Endothelial cell of umbilical vein (primary cell): ENCODE measurements around the gene KITLG. TPM values are rescaled to one million over a fixed set of nuclear protein-coding genes. Genes with fewer than 3 reads are reported as not detected.

Source experiments
- BruUV-seq: library from RNA; stranded (reverse); fragments of 400-500 nt; replicated peaks from 2 replicates; lab custom pipeline; 2021; lab: Mats Ljungman, UMichigan
- CTCF ChIA-PET: fragments of 300-600, 350-600 bp; sonication (Branson Sonifier 250); formaldehyde crosslinking; loops from one replicate; lab custom pipeline; 2021; ENCODE audit warnings: antibody characterized with exemption, inconsistent platforms; lab: Charles Lee
- POLR2A ChIA-PET: fragments of 300-600, 350-600 bp; sonication (Branson Sonifier 250); formaldehyde crosslinking; loops from one replicate; lab custom pipeline; 2021; ENCODE audit warnings: antibody characterized with exemption, inconsistent platforms; lab: Charles Lee
- DNase-seq: peaks from one replicate; pipeline ENCODE4 v3.0.0-alpha.2; 2011; ENCODE audit warnings: low read depth, low spot score
- FAIRE-seq: peaks from 2 replicates; lab custom pipeline; 2011; peaks lifted over from hg19 to GRCh38; lab: Jason Lieb, UNC
- H2AFZ ChIP-seq: 2 replicates; pipeline ENCODE4 v1.6.0; 2012; ENCODE audit warnings: low read depth, low read length, control low read depth, inconsistent platforms
- H3K27ac ChIP-seq: 2 replicates; pipeline ENCODE4 v1.5.1; 2011; ENCODE audit warnings: low read depth, mild to moderate bottlenecking, control low read depth, low read length, moderate library complexity; ENCODE audit not compliant: insufficient read depth
- H3K27me3 ChIP-seq, 2 experiments: 2 replicates each; pipeline versions ENCODE4 v1.6.0 to v1.6.1; 2011; ENCODE audit warnings: low read length in 2 of 2, mixed read lengths in 1 of 2; ENCODE audit not compliant: control insufficient read depth in 2 of 2, insufficient read depth in 2 of 2
- H3K36me3 ChIP-seq, 2 experiments: 2 replicates in 1 of 2; 3 replicates in 1 of 2; pipeline ENCODE4 v1.5.1; 2011; ENCODE audit warnings: low read length in 2 of 2, mild to moderate bottlenecking in 1 of 2, moderate library complexity in 1 of 2; ENCODE audit not compliant: control insufficient read depth in 2 of 2, insufficient read depth in 2 of 2; ENCODE audit errors: extremely low read depth in 1 of 2
- H3K4me1 ChIP-seq: 3 replicates; pipeline ENCODE4 v1.5.1; 2011; ENCODE audit warnings: mild to moderate bottlenecking, low read length; ENCODE audit not compliant: control insufficient read depth, insufficient read depth; ENCODE audit errors: extremely low read depth
- H3K4me2 ChIP-seq: 2 replicates; pipeline ENCODE4 v1.6.1; 2011; ENCODE audit warnings: low read length, control low read depth, mixed read lengths; ENCODE audit not compliant: insufficient read depth
- H3K4me3 ChIP-seq, 3 experiments: fragments of 200-600 bp in 1 of 3; sonication (generic), shearing (Covaris generic) in 1 of 3; replicated peaks in 1 of 3; 2 replicates each; pipeline ENCODE4 v1.5.1; 2011 to 2016; ENCODE audit warnings: control low read depth in 3 of 3, low read length in 3 of 3, mild to moderate bottlenecking in 2 of 3, inconsistent platforms in 1 of 3, low read depth in 1 of 3, moderate library complexity in 1 of 3; ENCODE audit not compliant: insufficient read depth in 1 of 3
- H3K79me2 ChIP-seq: 2 replicates; pipeline ENCODE4 v1.6.0; 2012; ENCODE audit warnings: low read length, inconsistent platforms; ENCODE audit not compliant: control insufficient read depth, insufficient read depth
- H3K9ac ChIP-seq: replicated peaks from 2 replicates; pipeline ENCODE3; 2011; ENCODE audit warnings: low read length, control low read depth; ENCODE audit not compliant: insufficient read depth; ENCODE audit errors: extremely low read depth
- H3K9me1 ChIP-seq: replicated peaks from 3 replicates; pipeline ENCODE4 v1.6.0; 2011; ENCODE audit warnings: mild to moderate bottlenecking, low read length; ENCODE audit not compliant: control insufficient read depth, insufficient read depth; ENCODE audit errors: extremely low read depth
- H3K9me3 ChIP-seq: replicated peaks from 2 replicates; pipeline ENCODE4 v1.5.1; 2012; ENCODE audit warnings: low read length, inconsistent platforms; ENCODE audit not compliant: control insufficient read depth, insufficient read depth
- H4K20me1 ChIP-seq: replicated peaks from 2 replicates; pipeline ENCODE3; 2011; ENCODE audit warnings: mild to moderate bottlenecking, low read length; ENCODE audit not compliant: control insufficient read depth, insufficient read depth; ENCODE audit errors: extremely low read depth
- EZH2 ChIP-seq: IDR thresholded peaks from 2 replicates; pipeline ENCODE4 v1.6.1; 2012; ENCODE audit warnings: borderline replicate concordance, low read depth, mild to moderate bottlenecking, moderate library complexity, low read length, inconsistent platforms; ENCODE audit not compliant: severe bottlenecking
- FOS ChIP-seq: IDR thresholded peaks from 2 replicates; pipeline ENCODE4 v1.6.1; 2011; ENCODE audit warnings: mild to moderate bottlenecking, low read length, moderate library complexity, borderline replicate concordance; ENCODE audit not compliant: insufficient read depth
- GATA2 ChIP-seq: IDR thresholded peaks from 2 replicates; pipeline ENCODE4 v1.7.0; 2011; ENCODE audit warnings: low read depth, mild to moderate bottlenecking, moderate library complexity, mixed read lengths, low read length; ENCODE audit not compliant: insufficient read length, insufficient read depth
- JUN ChIP-seq: IDR thresholded peaks from 2 replicates; pipeline ENCODE4 v1.6.1; 2011; ENCODE audit warnings: borderline replicate concordance, low read depth; ENCODE audit not compliant: insufficient read length, insufficient read depth
- MYC ChIP-seq: IDR thresholded peaks from one replicate; pipeline ENCODE4 v1.6.1; 2011; ENCODE audit warnings: mild to moderate bottlenecking, low read depth, low read length
- POLR2A ChIP-seq: IDR thresholded peaks from 2 replicates; pipeline ENCODE4 v1.6.1; 2012; ENCODE audit warnings: low read depth, mild to moderate bottlenecking, control low read depth, low read length
- POLR2AphosphoS5 ChIP-seq: IDR thresholded peaks from 2 replicates; pipeline ENCODE4 v1.6.1; 2012; ENCODE audit warnings: low read depth, mild to moderate bottlenecking, control low read depth, low read length, moderate library complexity; ENCODE audit not compliant: insufficient read depth
- dilution Hi-C: fragments of 300-500 bp; cut with MboI; formaldehyde crosslinking; loops from one replicate; pipeline ENCODE4 v1.15.0; 2019; ENCODE audit warnings: low sequenced_read_pairs; ENCODE audit not compliant: extremely low pct_ligation_motif_present
- intact Hi-C: fragments of 100-400 bp; cut with micrococcal nuclease; formaldehyde crosslinking; loops from one replicate; pipeline ENCODE4 v1.10.0; 2022
- polyA plus RNA-seq, 4 experiments: library from polyadenylated mRNA; depleted of rRNA in 3 of 4; stranded (reverse) in 3 of 4; unstranded in 1 of 4; fragments of >200 nt; gene quantifications; 2 replicates each; pipeline versions ENCODE4 v1.2.1 to v1.2.3, GENCODE V29; 2011 to 2012; ENCODE audit warnings: missing spikeins in 1 of 4
- total RNA-seq: library from RNA; stranded (reverse); gene quantifications from 2 replicates; pipeline ENCODE4 v1.2.3, GENCODE V29; 2021
- TF ChIP-seq, protein P1 (sequence below): IDR thresholded peaks from 2 replicates; pipeline ENCODE4 v1.6.1; 2011; ENCODE audit not compliant: insufficient read depth, insufficient read length
- TF ChIP-seq, protein P2 (sequence below), 2 donors: IDR thresholded peaks; 1 replicate in 1 of 2; 2 replicates in 1 of 2; pipeline ENCODE4 v1.5.1; 2011; ENCODE audit warnings: low read length in 2 of 2, mild to moderate bottlenecking in 2 of 2, moderate library complexity in 2 of 2, control low read depth in 1 of 2, inconsistent platforms in 1 of 2, low read depth in 1 of 2; ENCODE audit not compliant: insufficient read depth in 1 of 2; ENCODE audit errors: extremely low read depth in 1 of 2

Gene KITLG
- total and polyA plus RNA-seq, 2 donors (not counting 3 experiments of a cell fraction or from before 2014, with no cell fraction given) = 3.8 to 32.5 TPM

DNA sequence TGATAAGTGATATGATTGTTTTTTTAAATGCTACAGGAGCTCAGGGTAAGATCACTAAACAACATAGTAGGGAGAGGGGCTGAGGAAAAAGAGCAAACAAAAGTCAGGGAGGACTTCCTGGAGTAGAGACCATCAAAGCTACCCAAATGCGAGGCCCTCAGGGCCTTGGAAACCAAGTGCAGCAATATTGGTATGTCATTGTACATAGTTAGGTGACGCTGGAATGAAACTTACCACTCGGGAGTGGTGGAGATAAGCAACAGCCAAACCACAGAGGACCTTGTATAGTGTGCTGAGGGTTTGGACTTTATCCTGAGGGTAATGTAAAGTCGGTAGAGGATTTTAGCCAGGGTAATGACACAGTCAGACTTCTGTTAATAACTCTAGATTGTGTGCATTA, 13.8 kb downstream of the KITLG start:
- Histone ChIP-seq H3K4me2 (no peak overlapping the region), H3K27ac (no peak overlapping the region), H3K4me1 (peaks cover 9% of the 10 kb centered on the region), H3K27me3 (no peaks in the 10 kb centered on the region), H3K9me3 (no peaks in the 10 kb centered on the region), H3K36me3 (no peaks in the 10 kb centered on the region), H4K20me1 (no peaks in the 10 kb centered on the region), H3K9ac (no peak overlapping the region), H3K4me3 (no peak overlapping the region), H3K79me2 (peaks cover 4% of the 10 kb centered on the region), H2AFZ (no peak overlapping the region), H3K9me1 (no peaks in the 10 kb centered on the region)
- ChIA-PET POLR2A (no interaction called here), CTCF (interaction anchor here (5.5 kb wide), 1 partner anchor 12 kb away, joined by 32 read pairs; the partner anchor contains the start of gene KITLG)
- no peak for TF ChIP-seq FOS
- TF ChIP-seq, protein P1, sequence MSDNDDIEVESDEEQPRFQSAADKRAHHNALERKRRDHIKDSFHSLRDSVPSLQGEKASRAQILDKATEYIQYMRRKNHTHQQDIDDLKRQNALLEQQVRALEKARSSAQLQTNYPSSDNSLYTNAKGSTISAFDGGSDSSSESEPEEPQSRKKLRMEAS = no peak
- no peak for TF ChIP-seq MYC
- no peak for TF ChIP-seq POLR2AphosphoS5
- no peak for TF ChIP-seq EZH2
- TF ChIP-seq JUN = no peak
- TF ChIP-seq POLR2A = no peak
- TF ChIP-seq GATA2 = no peak
- TF ChIP-seq, protein P2, sequence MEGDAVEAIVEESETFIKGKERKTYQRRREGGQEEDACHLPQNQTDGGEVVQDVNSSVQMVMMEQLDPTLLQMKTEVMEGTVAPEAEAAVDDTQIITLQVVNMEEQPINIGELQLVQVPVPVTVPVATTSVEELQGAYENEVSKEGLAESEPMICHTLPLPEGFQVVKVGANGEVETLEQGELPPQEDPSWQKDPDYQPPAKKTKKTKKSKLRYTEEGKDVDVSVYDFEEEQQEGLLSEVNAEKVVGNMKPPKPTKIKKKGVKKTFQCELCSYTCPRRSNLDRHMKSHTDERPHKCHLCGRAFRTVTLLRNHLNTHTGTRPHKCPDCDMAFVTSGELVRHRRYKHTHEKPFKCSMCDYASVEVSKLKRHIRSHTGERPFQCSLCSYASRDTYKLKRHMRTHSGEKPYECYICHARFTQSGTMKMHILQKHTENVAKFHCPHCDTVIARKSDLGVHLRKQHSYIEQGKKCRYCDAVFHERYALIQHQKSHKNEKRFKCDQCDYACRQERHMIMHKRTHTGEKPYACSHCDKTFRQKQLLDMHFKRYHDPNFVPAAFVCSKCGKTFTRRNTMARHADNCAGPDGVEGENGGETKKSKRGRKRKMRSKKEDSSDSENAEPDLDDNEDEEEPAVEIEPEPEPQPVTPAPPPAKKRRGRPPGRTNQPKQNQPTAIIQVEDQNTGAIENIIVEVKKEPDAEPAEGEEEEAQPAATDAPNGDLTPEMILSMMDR (IDR thresholded peaks at IDR 0.05; ENCODE audit: extremely low read depth in 1 of 2, insufficient read depth in 1 of 2, low read depth in 1 of 2, low read length in 2 of 2) = no peak
- no peak for DNase-seq
- intact Hi-C loops = no loop called here
- FAIRE-seq = no peak
- dilution Hi-C loops = no loop called here
- no TSS peak for BruUV-seq
